ENCODE measurements around the gene KLK10. TPM values are rescaled to one million over a fixed set of nuclear protein-coding genes. Genes with fewer than 3 reads are reported as not detected.

Gene KLK10
- total and polyA plus RNA-seq, 2 donors (not counting 3 experiments of a cell fraction or from before 2014, with no cell fraction given): not detected

DNA sequence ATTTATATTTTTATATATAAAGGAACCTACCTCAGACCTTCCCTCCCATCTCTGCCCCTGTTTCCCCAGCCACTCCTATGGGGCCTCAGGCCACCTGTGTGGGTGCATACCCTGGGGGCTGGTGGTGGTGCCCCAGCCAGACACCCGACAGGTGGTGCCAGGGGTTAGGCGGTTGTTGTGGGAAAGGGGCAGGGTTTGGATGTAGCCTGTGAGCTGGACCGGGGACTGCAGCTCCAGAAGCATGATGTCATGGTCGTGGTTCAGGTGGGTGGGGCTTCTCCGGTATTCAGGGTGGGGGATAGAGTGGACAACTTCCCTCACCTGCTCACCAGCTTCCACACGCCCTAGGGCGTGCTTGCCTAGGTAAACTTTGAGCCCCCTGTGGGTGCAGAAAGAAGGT is 40.2 kb upstream of the KLK10 start:
- TF ChIP-seq POLR2AphosphoS5 (IDR thresholded peaks at IDR 0.05; ENCODE audit: insufficient read depth, low read depth, low read length) (no peak), FOS (IDR thresholded peaks at IDR 0.05; ENCODE audit: borderline replicate concordance, insufficient read depth, low read length) (no peak), POLR2A (IDR thresholded peaks at IDR 0.05; ENCODE audit: low read depth, low read length) (no peak), GATA2 (IDR thresholded peaks at IDR 0.05; ENCODE audit: insufficient read depth, insufficient read length, low read depth, low read length) (no peak), MYC (IDR thresholded peaks at IDR 0.05; ENCODE audit: low read depth, low read length) (no peak), JUN (IDR thresholded peaks at IDR 0.05; ENCODE audit: borderline replicate concordance, insufficient read depth, insufficient read length, low read depth) (no peak), EZH2 (IDR thresholded peaks at IDR 0.05; ENCODE audit: borderline replicate concordance, low read depth, low read length, severe bottlenecking) (no peak)
- TF ChIP-seq, protein P1, sequence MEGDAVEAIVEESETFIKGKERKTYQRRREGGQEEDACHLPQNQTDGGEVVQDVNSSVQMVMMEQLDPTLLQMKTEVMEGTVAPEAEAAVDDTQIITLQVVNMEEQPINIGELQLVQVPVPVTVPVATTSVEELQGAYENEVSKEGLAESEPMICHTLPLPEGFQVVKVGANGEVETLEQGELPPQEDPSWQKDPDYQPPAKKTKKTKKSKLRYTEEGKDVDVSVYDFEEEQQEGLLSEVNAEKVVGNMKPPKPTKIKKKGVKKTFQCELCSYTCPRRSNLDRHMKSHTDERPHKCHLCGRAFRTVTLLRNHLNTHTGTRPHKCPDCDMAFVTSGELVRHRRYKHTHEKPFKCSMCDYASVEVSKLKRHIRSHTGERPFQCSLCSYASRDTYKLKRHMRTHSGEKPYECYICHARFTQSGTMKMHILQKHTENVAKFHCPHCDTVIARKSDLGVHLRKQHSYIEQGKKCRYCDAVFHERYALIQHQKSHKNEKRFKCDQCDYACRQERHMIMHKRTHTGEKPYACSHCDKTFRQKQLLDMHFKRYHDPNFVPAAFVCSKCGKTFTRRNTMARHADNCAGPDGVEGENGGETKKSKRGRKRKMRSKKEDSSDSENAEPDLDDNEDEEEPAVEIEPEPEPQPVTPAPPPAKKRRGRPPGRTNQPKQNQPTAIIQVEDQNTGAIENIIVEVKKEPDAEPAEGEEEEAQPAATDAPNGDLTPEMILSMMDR (IDR thresholded peaks at IDR 0.05; ENCODE audit: extremely low read depth in 1 of 2, insufficient read depth in 1 of 2, low read depth in 1 of 2, low read length in 2 of 2): no peak
- TF ChIP-seq, protein P2, sequence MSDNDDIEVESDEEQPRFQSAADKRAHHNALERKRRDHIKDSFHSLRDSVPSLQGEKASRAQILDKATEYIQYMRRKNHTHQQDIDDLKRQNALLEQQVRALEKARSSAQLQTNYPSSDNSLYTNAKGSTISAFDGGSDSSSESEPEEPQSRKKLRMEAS (IDR thresholded peaks at IDR 0.05; ENCODE audit: insufficient read depth, insufficient read length): no peak
- Histone ChIP-seq H3K9ac (replicated peaks; ENCODE audit: extremely low read depth, insufficient read depth, low read length) (no peak overlapping the region), H4K20me1 (replicated peaks; ENCODE audit: control insufficient read depth, extremely low read depth, insufficient read depth, low read length) (no peaks in the 10 kb centered on the region), H3K4me1 (ENCODE audit: control insufficient read depth, extremely low read depth, insufficient read depth, low read length) (no peaks in the 10 kb centered on the region), H3K27me3 (ENCODE audit: control insufficient read depth in 2 of 2, insufficient read depth in 2 of 2, low read length in 2 of 2) (no peaks in the 10 kb centered on the region), H2AFZ (ENCODE audit: low read depth, low read length) (no peak overlapping the region), H3K4me2 (ENCODE audit: insufficient read depth, low read length) (no peak overlapping the region), H3K27ac (ENCODE audit: insufficient read depth, low read depth, low read length) (no peak overlapping the region), H3K4me3 (replicated peaks in 1 of 3; ENCODE audit: insufficient read depth in 1 of 3, low read depth in 1 of 3, low read length in 3 of 3) (no peak overlapping the region), H3K79me2 (ENCODE audit: control insufficient read depth, insufficient read depth, low read length) (no peaks in the 10 kb centered on the region), H3K9me3 (replicated peaks; ENCODE audit: control insufficient read depth, insufficient read depth, low read length) (no peaks in the 10 kb centered on the region), H3K9me1 (replicated peaks; ENCODE audit: control insufficient read depth, extremely low read depth, insufficient read depth, low read length) (no peaks in the 10 kb centered on the region), H3K36me3 (ENCODE audit: control insufficient read depth in 2 of 2, extremely low read depth in 1 of 2, insufficient read depth in 2 of 2, low read length in 2 of 2) (no peaks in the 10 kb centered on the region)
- FAIRE-seq: no peak
- no TSS peak for BruUV-seq (replicated peaks)
- CTCF ChIA-PET: no interaction called here
- POLR2A ChIA-PET: no interaction called here
- dilution Hi-C loops (cut with MboI; ENCODE audit: extremely low pct_ligation_motif_present, low sequenced_read_pairs) (no loop called here), intact Hi-C loops (cut with micrococcal nuclease) (no loop called here)
- no peak for DNase-seq (ENCODE audit: low read depth, low spot score)

Measured in endothelial cell of umbilical vein (primary cell).